HepG2 (cell line): Measurements from ENCODE around the gene MICOS13. TPM values are rescaled to one million over a fixed set of nuclear protein-coding genes. Genes with fewer than 3 reads are reported as not detected.
A peak's percentile ranks its signal among the peaks of the same experiment; 100 is the strongest.

Source experiments
- BRF2 ChIP-seq: sonication (generic); formaldehyde crosslinking; IDR thresholded peaks from 2 replicates; pipeline ENCODE4 v1.8.1; 2022; ENCODE audit warnings: mild to moderate bottlenecking, missing genetic modification reagents
- FIP1L1 ChIP-seq: fragments of 200-400 bp; formaldehyde crosslinking; IDR thresholded peaks from 2 replicates; pipeline ENCODE4 v1.6.1; 2018; ENCODE audit warnings: low read depth, mild to moderate bottlenecking, low read length, moderate library complexity, borderline replicate concordance; ENCODE audit not compliant: insufficient read depth
- FOSL1 ChIP-seq: sonication (generic); formaldehyde crosslinking; IDR thresholded peaks from 2 replicates; pipeline ENCODE4 v1.9.0; 2021; ENCODE audit warnings: missing genetic modification reagents, borderline replicate concordance
- FOXM1 ChIP-seq: sonication (generic); formaldehyde crosslinking; IDR thresholded peaks from 2 replicates; pipeline ENCODE4 v1.5.0; 2020; ENCODE audit warnings: missing genetic modification reagents
- HNRNPLL ChIP-seq: fragments of 200-400 bp; formaldehyde crosslinking; IDR thresholded peaks from 2 replicates; pipeline ENCODE4 v1.6.1; 2017; ENCODE audit warnings: mild to moderate bottlenecking, low read depth, low read length; ENCODE audit not compliant: poor library complexity, severe bottlenecking
- MXD4 ChIP-seq: IDR thresholded peaks from 2 replicates; pipeline ENCODE4 v1.6.1; 2016; ENCODE audit warnings: mild to moderate bottlenecking, missing biosample characterization, missing genetic modification reagents
- NFKBIZ ChIP-seq: IDR thresholded peaks from 2 replicates; pipeline ENCODE4 v1.6.1; 2018; ENCODE audit warnings: missing genetic modification reagents, missing compliant biosample characterization
- NRL ChIP-seq: sonication (generic); formaldehyde crosslinking; IDR thresholded peaks from 2 replicates; pipeline ENCODE4 v1.5.0; 2020; ENCODE audit warnings: missing genetic modification reagents, mild to moderate bottlenecking, moderate library complexity, borderline replicate concordance
- POLR2AphosphoS2 ChIP-seq: IDR thresholded peaks from 2 replicates; pipeline ENCODE4 v1.6.1; 2011; ENCODE audit warnings: low read depth, low read length, improper control_type of control experiment
- SAFB2 ChIP-seq: sonication (generic); formaldehyde crosslinking; IDR thresholded peaks from 2 replicates; pipeline ENCODE4 v1.5.1; 2020; ENCODE audit warnings: missing genetic modification reagents, low read depth, mild to moderate bottlenecking, borderline replicate concordance
- SMAD1 ChIP-seq: sonication (generic); formaldehyde crosslinking; IDR thresholded peaks from 2 replicates; pipeline ENCODE4 v1.4.0; 2020; ENCODE audit warnings: missing genetic modification reagents, low read depth, mild to moderate bottlenecking, borderline replicate concordance
- SRSF9 ChIP-seq: fragments of 200-400 bp; formaldehyde crosslinking; IDR thresholded peaks from 2 replicates; pipeline ENCODE4 v1.6.1; 2018; ENCODE audit warnings: borderline replicate concordance, mild to moderate bottlenecking, low read depth, low read length; ENCODE audit not compliant: insufficient read depth, poor library complexity, severe bottlenecking
- XRCC5 ChIP-seq: fragments of 200-400 bp; formaldehyde crosslinking; optimal IDR thresholded peaks from 2 replicates; pipeline ENCODE3; 2017; ENCODE audit warnings: mild to moderate bottlenecking, low read length
- ZBTB3 ChIP-seq: sonication (generic); formaldehyde crosslinking; IDR thresholded peaks from 2 replicates; pipeline ENCODE4 v1.4.0; 2020; ENCODE audit warnings: low read depth, mild to moderate bottlenecking, moderate library complexity, missing genetic modification reagents, borderline replicate concordance
- ZBTB34 ChIP-seq: sonication (generic); formaldehyde crosslinking; IDR thresholded peaks from 2 replicates; pipeline ENCODE4 v1.8.0; 2022; ENCODE audit warnings: mild to moderate bottlenecking, missing genetic modification reagents
- ZFAT ChIP-seq: sonication (generic); formaldehyde crosslinking; conservative IDR thresholded peaks from 2 replicates; pipeline ENCODE4 v1.8.1; 2023; ENCODE audit warnings: missing genetic modification reagents, inconsistent platforms
- ZNF75D ChIP-seq: sonication (generic); formaldehyde crosslinking; IDR thresholded peaks from 2 replicates; pipeline ENCODE4 v1.8.1; 2023; ENCODE audit warnings: missing genetic modification reagents, mild to moderate bottlenecking, borderline replicate concordance
- ZNF776 ChIP-seq: sonication (generic); formaldehyde crosslinking; IDR thresholded peaks from 2 replicates; pipeline ENCODE4 v1.4.0; 2020; ENCODE audit warnings: mild to moderate bottlenecking, missing genetic modification reagents
- ZSCAN31 ChIP-seq: sonication (generic); formaldehyde crosslinking; IDR thresholded peaks from 2 replicates; pipeline ENCODE4 v1.5.0; 2020; ENCODE audit warnings: low read depth, mild to moderate bottlenecking, missing genetic modification reagents
- polyA plus RNA-seq, 8 experiments: library from polyadenylated mRNA; depleted of rRNA in 3 of 8; stranded (reverse) in 7 of 8; unstranded in 1 of 8; fragments of >200 nt; fragmentation: Illumina TruSeq in 4 of 8; extraction: Trizol in 4 of 8; gene quantifications; 2 replicates each; pipeline versions ENCODE4 v1.2.1 to v1.2.3, GENCODE V29; 2011 to 2016; ENCODE audit warnings: low read depth in 4 of 8, missing spikeins in 1 of 8, mixed read lengths in 1 of 8; ENCODE audit not compliant: insufficient read depth in 1 of 8
- total RNA-seq, 5 experiments: library from RNA; depleted of rRNA; stranded (reverse); fragments of >200 nt; fragmentation: Illumina TruSeq; extraction: Trizol; gene quantifications; 2 replicates each; pipeline ENCODE4 v1.2.3, GENCODE V29; 2016; ENCODE audit warnings: low read depth in 1 of 5
- TF ChIP-seq, protein P1 (sequence below): sonication (generic); formaldehyde crosslinking; IDR thresholded peaks from 2 replicates; pipeline ENCODE4 v1.4.0; 2020; ENCODE audit warnings: missing genetic modification reagents
- TF ChIP-seq, protein P2 (sequence below): sonication (generic); formaldehyde crosslinking; conservative IDR thresholded peaks from 2 replicates; pipeline ENCODE4 v1.4.0; 2020; ENCODE audit warnings: missing genetic modification reagents

Gene MICOS13
- total and polyA plus RNA-seq, 2 of the 13 experiments (the other 11 are each of a cell fraction or from before 2014, with no cell fraction given): 28.8 to 35.4 TPM

DNA sequence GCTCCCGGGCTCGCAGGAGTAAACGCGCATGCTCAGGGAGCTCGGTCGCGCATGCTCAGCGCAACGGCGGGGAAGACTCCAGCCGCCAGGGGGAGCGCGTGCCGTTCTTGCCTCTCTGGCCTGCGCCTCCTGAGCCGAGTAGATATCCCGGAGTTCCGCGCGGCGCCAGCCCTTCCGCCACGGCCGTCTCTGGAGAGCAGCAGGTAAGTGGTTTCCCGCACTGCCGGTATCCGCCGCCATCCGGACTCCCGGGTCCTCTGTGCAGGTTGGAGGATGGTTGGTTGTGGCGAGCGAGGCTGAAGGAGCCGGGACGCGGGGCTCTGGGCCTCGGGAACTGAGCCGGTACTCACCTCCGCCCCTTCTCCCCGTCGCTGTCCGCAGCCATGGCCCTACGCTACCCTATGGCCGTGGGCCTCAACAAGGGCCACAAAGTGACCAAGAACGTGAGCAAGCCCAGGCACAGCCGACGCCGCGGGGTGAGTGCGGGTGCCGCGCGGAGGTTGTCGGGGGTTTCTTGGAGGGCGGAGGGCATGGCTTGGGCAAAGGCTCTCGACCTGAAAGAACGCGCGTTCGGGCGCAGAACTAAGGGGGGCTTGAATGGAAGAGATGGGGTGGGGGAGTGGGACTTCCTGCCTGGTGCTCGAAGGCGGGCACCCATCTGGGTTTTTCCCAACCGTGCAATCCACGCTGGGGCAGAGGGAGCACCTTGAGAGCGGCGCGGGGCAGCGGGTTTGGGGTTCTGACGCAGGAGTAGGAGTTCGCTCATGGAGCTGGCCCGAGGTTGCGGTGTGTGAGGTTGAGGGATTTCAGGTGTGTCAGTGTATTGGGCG, 10.0 kb upstream of the MICOS13 start, which contains the start of gene RPL36 (continued):
- TF ChIP-seq ZNF75D (CRISPR knock-in tag): no peak
- peak; percentile 80; the same call in 1 of the 2 replicates for TF ChIP-seq SAFB2 (CRISPR knock-in tag)
- TF ChIP-seq ZNF776 (CRISPR knock-in tag): peak; percentile 70; the same call in 1 of the 2 replicates
- 0 out of 2 replicates have a peak, but pooled peaks have one; percentile 44 for TF ChIP-seq NFKBIZ (CRISPR knock-in tag)
- TF ChIP-seq, protein P1, sequence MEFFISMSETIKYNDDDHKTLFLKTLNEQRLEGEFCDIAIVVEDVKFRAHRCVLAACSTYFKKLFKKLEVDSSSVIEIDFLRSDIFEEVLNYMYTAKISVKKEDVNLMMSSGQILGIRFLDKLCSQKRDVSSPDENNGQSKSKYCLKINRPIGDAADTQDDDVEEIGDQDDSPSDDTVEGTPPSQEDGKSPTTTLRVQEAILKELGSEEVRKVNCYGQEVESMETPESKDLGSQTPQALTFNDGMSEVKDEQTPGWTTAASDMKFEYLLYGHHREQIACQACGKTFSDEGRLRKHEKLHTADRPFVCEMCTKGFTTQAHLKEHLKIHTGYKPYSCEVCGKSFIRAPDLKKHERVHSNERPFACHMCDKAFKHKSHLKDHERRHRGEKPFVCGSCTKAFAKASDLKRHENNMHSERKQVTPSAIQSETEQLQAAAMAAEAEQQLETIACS (CRISPR knock-in tag): peak; percentile 61
- peak; percentile 8; the same call in 1 of the 2 replicates for TF ChIP-seq FOSL1
- TF ChIP-seq BRF2 (CRISPR knock-in tag): no peak
- no peak for TF ChIP-seq ZBTB3 (CRISPR knock-in tag)
- peak; percentile 99 for TF ChIP-seq SMAD1 (CRISPR knock-in tag)
- TF ChIP-seq MXD4: peak; percentile 75; the same call in 1 of the 2 replicates
- TF ChIP-seq ZSCAN31 (CRISPR knock-in tag): peak; percentile 87
- peak; percentile 70; the same call in 1 of the 2 replicates for TF ChIP-seq FIP1L1
- no peak for TF ChIP-seq SRSF9
- TF ChIP-seq ZBTB34 (CRISPR knock-in tag): no peak
- peak; percentile 87; the same call in 1 of the 2 replicates for TF ChIP-seq NRL (CRISPR knock-in tag)
- no peak for TF ChIP-seq FOXM1 (CRISPR knock-in tag)
- TF ChIP-seq ZFAT (CRISPR knock-in tag): no peak
- TF ChIP-seq, protein P2, sequence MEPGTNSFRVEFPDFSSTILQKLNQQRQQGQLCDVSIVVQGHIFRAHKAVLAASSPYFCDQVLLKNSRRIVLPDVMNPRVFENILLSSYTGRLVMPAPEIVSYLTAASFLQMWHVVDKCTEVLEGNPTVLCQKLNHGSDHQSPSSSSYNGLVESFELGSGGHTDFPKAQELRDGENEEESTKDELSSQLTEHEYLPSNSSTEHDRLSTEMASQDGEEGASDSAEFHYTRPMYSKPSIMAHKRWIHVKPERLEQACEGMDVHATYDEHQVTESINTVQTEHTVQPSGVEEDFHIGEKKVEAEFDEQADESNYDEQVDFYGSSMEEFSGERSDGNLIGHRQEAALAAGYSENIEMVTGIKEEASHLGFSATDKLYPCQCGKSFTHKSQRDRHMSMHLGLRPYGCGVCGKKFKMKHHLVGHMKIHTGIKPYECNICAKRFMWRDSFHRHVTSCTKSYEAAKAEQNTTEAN (CRISPR knock-in tag): peak; percentile 74; the same call in 1 of the 2 replicates
- peak; percentile 78 for TF ChIP-seq HNRNPLL
- peak; percentile 95 for TF ChIP-seq XRCC5
- peak; percentile 82 for TF ChIP-seq POLR2AphosphoS2
